Common myeloid progenitor, CD34-positive (primary cell): ENCODE results near the gene DOCK1.

ENCODE experiments used
- CTCF ChIA-PET: fragments of 350-600 bp; sonication (Branson Sonifier 250); formaldehyde crosslinking; loops from one replicate; lab custom pipeline; 2021; ENCODE audit warnings: antibody characterized with exemption; lab: Charles Lee
- POLR2A ChIA-PET: fragments of 350-600 bp; sonication (Branson Sonifier 250); formaldehyde crosslinking; loops from one replicate; lab custom pipeline; 2021; ENCODE audit warnings: antibody characterized with exemption; lab: Charles Lee
- DNase-seq, 3 donors: peaks; one replicate each; pipeline versions ENCODE4 v3.0.0 to v3.0.0-alpha.2; 2013
- H3K27ac ChIP-seq, 2 experiments: 1 replicate in 1 of 2; 2 replicates in 1 of 2; pipeline ENCODE4 v1.7.0; 2013; ENCODE audit warnings: inconsistent platforms in 2 of 2, low read length in 2 of 2, mild to moderate bottlenecking in 2 of 2, low read depth in 1 of 2, moderate library complexity in 1 of 2; ENCODE audit not compliant: severe bottlenecking in 2 of 2, insufficient read depth in 1 of 2, poor library complexity in 1 of 2
- H3K27me3 ChIP-seq, 5 experiments: replicated peaks in 2 of 5; 1 replicate in 3 of 5; 2 replicates in 2 of 5; pipeline versions ENCODE4 v1.6.1 to v1.7.0; 2013; ENCODE audit warnings: low read length in 4 of 5, mild to moderate bottlenecking in 2 of 5, moderate library complexity in 2 of 5, inconsistent platforms in 1 of 5; ENCODE audit not compliant: insufficient read depth in 5 of 5, control insufficient read depth in 4 of 5
- H3K36me3 ChIP-seq, 4 experiments: 1 replicate in 2 of 4; 2 replicates in 2 of 4; pipeline versions ENCODE4 v1.6.1 to v1.7.0; 2013; ENCODE audit warnings: low read length in 3 of 4, control low read depth in 1 of 4, mild to moderate bottlenecking in 1 of 4; ENCODE audit not compliant: control insufficient read depth in 4 of 4, insufficient read depth in 4 of 4
- H3K4me1 ChIP-seq, 4 experiments: 1 replicate in 3 of 4; 2 replicates in 1 of 4; pipeline versions ENCODE4 v1.6.1 to v1.7.1; 2013; ENCODE audit warnings: low read length in 3 of 4, mild to moderate bottlenecking in 3 of 4, control low read depth in 1 of 4, inconsistent platforms in 1 of 4, moderate library complexity in 1 of 4; ENCODE audit not compliant: control insufficient read depth in 4 of 4, insufficient read depth in 4 of 4; ENCODE audit errors: control extremely low read depth in 1 of 4
- H3K4me3 ChIP-seq, 7 experiments: 1 replicate in 4 of 7; 2 replicates in 3 of 7; pipeline versions ENCODE4 v1.5.1 to v1.7.0; 2013; ENCODE audit warnings: mild to moderate bottlenecking in 7 of 7, low read length in 6 of 7, moderate library complexity in 6 of 7, inconsistent platforms in 2 of 7, low read depth in 2 of 7, control low read depth in 1 of 7; ENCODE audit not compliant: insufficient read depth in 4 of 7, control insufficient read depth in 1 of 7; ENCODE audit errors: extremely low read depth in 1 of 7
- H3K9me3 ChIP-seq, 5 experiments: 1 replicate in 4 of 5; 2 replicates in 1 of 5; pipeline versions ENCODE4 v1.6.1 to v1.7.1; 2013; ENCODE audit warnings: low read length in 4 of 5, mild to moderate bottlenecking in 2 of 5, inconsistent platforms in 1 of 5, low read depth in 1 of 5, moderate library complexity in 1 of 5; ENCODE audit not compliant: control insufficient read depth in 4 of 5, insufficient read depth in 2 of 5; ENCODE audit errors: control extremely low read depth in 1 of 5
- WGBS: methylation state at CpG from one replicate; pipeline ENCODE4 v1.1.5; 2013; ENCODE audit not compliant: insufficient coverage; 5-methylcytosine and 5-hydroxymethylcytosine counted together

DOCK1 gene

DNA sequence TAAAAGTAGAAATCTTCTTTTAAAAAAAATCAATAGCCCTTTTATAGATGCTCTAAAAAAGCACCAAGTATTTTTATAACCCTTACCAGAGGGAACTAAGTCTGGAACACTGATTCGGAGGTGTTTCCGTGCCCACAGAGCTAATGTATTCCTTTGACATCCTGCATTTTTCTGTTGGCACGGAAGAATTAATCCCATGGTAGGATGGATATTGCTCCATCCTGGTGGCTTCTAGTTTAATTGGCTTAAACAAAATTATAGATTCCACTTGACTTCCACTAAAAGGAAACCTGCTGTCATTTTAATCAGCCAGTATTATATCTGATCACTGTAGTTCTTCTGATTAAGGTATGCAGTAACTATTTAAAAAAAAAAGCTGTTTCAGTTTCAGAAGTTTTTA lies 479.8 kb downstream of the DOCK1 start:
- no peaks in the 10 kb centered on the region for H3K4me1 ChIP-seq
- peaks cover 0 to 2% (median 0%) of the 10 kb centered on the region in 5 experiments for H3K9me3 ChIP-seq
- no peaks in the 10 kb centered on the region for H3K27me3 ChIP-seq
- no peak overlapping the region for H3K27ac ChIP-seq
- ChIA-PET CTCF (interaction anchor here (0.9 kb wide), 1 partner anchor 469 kb away, joined by 3 read pairs; no protein-coding TSS in a partner anchor), POLR2A (interaction anchor here (0.5 kb wide), 1 partner anchor 15 kb away, joined by 3 read pairs; no protein-coding TSS in a partner anchor)
- WGBS = 96% methylated on average over 3 of the region's 3 CpGs
- H3K36me3 ChIP-seq = peaks cover 0 to 30% (median 5%) of the 10 kb centered on the region in 4 experiments
- H3K4me3 ChIP-seq = no peak overlapping the region
- DNase-seq = no peak

DNA sequence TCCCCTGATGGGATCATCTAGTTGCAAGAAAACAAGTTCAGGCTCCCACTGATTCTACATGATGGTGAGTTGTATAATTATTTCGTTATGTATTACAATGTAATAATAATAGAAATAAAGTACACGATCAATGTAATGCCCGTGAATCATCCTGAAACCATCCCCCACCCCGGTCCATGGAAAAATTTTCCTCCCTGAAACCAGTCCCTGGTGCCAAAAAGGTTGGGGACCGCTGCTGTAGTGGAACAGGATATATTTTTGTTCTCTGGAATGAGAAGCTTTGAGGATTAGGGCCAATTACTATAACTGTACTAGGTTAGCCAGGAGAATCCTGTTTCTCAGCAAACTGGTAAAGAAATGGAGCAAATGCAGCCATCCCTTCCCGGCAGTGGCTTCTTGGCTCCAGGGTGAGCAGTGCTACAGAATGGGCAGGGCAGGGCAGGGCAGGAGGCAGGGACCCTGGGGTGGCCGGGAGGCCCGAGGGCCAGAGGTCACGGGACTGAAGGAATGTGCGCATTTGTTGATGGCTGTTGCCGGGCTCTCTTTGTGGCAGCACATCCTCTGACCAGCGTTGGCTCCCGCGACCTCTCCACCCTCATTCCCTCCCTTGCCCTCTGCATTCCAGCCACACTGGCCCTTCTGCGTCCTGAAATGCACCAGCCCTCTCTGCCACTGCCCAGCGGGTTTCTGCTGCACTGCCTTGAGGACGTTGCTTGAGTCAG lies 481.5 kb downstream of the DOCK1 start:
- WGBS = 94% methylated on average over 13 of the region's 17 CpGs
- Histone ChIP-seq H3K4me1 (no peaks in the 10 kb centered on the region), H3K27me3 (no peaks in the 10 kb centered on the region), H3K9me3 (peaks cover 0 to 2% (median 0%) of the 10 kb centered on the region in 5 experiments), H3K4me3 (no peak overlapping the region), H3K27ac (no peak overlapping the region), H3K36me3 (peaks cover 0 to 30% (median 5%) of the 10 kb centered on the region in 4 experiments)
- CTCF ChIA-PET = no interaction called here
- DNase-seq = no peak
- POLR2A ChIA-PET = no interaction called here

DNA sequence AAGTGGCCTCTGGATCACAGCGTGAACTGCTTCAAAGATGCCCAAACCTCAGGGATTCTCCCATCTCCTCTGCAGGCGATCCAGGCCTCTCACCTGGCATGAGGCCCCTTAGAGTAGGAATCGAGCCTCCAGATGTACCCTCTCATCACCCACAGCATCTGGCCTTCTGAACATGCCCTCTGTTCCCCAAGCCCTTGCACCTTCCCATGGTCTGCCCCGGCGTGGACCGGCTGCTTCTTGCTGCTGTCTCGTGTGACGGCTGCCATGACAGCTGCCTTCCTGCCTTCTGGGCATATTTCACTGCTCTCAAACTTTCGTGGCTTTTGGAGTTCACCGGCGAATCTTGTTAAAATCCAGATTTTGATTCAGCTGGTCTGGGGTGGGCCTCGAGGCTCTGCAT lies 486.6 kb downstream of the DOCK1 start:
- CTCF ChIA-PET = no interaction called here
- Histone ChIP-seq H3K9me3 (no peaks in the 10 kb centered on the region), H3K4me3 (no peak overlapping the region), H3K27me3 (no peaks in the 10 kb centered on the region), H3K27ac (no peak overlapping the region), H3K4me1 (no peaks in the 10 kb centered on the region), H3K36me3 (peaks cover 0 to 13% (median 2%) of the 10 kb centered on the region in 4 experiments)
- POLR2A ChIA-PET = no interaction called here
- no peak for DNase-seq
- WGBS = 82% methylated on average over 12 of the region's 12 CpGs

DNA sequence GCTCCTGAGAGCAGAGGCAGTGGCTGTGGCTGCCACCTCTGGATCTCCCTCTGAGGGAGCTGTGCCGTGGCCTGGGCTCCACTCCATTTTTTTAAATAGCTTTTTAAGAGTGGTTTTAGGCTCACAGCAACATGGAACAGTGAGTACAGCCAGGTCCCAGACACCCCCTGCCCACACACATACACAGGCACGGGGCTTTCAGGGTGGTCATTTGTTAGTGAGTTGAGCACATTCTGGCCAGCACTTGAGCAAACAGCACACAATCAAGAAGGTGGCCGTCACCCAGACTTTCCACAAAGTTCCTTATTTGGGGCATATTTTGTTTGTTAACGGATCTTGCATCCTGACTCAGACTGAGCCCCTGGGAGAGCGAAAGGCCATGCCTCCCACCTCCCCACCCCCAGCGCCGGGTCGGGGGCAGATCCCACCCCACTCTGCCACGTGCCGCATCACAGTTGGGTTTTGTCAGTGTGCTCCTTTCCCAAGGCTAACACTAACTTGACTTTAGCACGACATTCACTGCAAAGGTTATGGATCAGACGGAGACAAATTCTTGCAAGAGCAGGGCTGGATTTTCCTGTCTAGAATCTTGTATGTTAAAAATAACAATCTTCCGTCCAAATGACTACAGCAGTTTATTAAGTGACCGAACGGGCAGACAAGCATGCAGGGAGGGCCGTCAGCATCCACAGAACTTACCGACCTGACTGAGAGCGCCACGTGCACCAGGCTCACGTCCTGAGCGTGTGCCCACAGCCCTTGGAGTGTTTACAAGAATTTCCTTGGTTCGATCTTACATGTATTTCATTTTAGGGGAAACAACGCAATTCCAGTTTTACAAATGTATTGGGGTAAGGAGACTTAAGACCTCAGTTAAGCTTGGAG lies 487.4 kb downstream of the DOCK1 start:
- no peak for DNase-seq
- Histone ChIP-seq H3K4me3 (no peak overlapping the region), H3K27ac (no peak overlapping the region), H3K36me3 (peaks cover 0 to 9% (median 2%) of the 10 kb centered on the region in 4 experiments), H3K4me1 (no peaks in the 10 kb centered on the region), H3K9me3 (no peaks in the 10 kb centered on the region), H3K27me3 (no peaks in the 10 kb centered on the region)
- ChIA-PET POLR2A (no interaction called here), CTCF (no interaction called here)
- 94% methylated on average over 18 of the region's 23 CpGs for WGBS

DNA sequence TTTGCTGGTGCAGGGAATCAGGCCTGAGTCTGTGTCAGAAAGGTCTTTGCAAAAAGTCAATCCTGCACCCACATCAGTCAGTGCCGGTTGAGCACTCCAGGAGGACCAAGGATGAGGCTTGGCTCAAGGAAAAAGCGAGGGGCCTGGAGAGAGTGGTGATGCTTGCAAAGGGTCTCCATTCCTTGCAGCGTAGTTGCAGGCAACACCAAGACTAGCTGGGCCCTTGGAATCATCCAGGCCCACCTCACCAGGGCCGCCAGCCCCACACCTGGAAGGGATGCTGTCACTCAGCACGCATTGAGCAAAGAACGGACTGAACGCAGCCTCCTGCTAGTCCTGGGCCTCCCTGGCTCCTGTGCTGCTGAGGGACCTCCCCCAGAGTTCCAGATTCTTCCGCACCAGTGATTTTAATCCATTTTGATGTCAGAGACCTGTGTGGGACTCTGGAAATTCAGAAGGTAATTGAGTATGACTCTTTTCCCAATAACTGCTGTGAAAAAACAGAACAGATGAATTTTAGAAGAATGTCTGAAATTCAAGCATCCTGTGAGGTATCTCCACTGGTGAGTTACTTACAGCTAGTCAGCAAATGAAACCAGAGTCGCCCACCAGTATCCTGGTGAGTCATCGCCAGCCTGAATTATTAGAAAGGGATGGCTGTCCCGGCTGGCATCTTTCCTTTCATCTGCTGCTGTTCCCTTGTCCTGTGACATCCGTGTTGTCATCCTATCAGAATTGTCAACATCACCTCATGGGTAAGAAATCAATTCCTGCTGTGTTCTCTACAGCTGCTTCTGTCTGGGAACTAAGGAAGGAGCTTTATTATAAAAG lies 493.1 kb downstream of the DOCK1 start:
- peaks cover 4 to 8% (median 5%) of the 10 kb centered on the region in 4 experiments for H3K4me1 ChIP-seq
- DNase-seq = no peak
- peaks cover 0 to 7% (median 0%) of the 10 kb centered on the region in 5 experiments for H3K9me3 ChIP-seq
- H3K27me3 ChIP-seq = no peaks in the 10 kb centered on the region
- H3K4me3 ChIP-seq = no peak overlapping the region
- CTCF ChIA-PET = no interaction called here
- POLR2A ChIA-PET = no interaction called here
- H3K27ac ChIP-seq = no peak overlapping the region
- 88% methylated on average over 9 of the region's 12 CpGs for WGBS
- H3K36me3 ChIP-seq = peaks cover 0 to 6% (median 1%) of the 10 kb centered on the region in 4 experiments

DNA sequence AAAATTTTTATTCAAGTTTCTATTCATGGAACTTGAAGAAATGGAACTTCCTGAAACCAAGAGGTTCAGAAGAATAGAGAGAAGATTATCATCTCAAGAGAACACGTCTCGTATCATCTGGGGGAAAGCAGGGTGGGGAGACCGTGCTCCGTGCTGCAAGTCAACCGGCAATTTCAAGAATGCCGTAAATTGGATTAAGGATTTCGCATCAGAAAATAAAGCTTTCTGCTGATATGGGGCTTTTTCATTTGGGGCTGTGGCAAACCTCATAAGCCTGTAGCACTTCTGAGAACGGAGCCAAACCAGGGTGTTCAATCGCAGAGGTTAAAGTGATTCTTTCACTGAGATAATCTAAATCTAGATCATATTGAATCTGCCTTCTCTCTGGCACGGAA lies 493.7 kb downstream of the DOCK1 start:
- CTCF ChIA-PET = no interaction called here
- H3K4me3 ChIP-seq = no peak overlapping the region
- no peaks in the 10 kb centered on the region for H3K27me3 ChIP-seq
- POLR2A ChIA-PET = no interaction called here
- peaks cover 0 to 7% (median 0%) of the 10 kb centered on the region in 5 experiments for H3K9me3 ChIP-seq
- H3K4me1 ChIP-seq = peaks cover 4 to 8% (median 5%) of the 10 kb centered on the region in 4 experiments
- 90% methylated on average over 8 of the region's 10 CpGs for WGBS
- no peak overlapping the region for H3K27ac ChIP-seq
- H3K36me3 ChIP-seq = peaks cover 0 to 6% (median 1%) of the 10 kb centered on the region in 4 experiments
- no peak for DNase-seq
